ENCODE measurements around the gene MRTFB. TPM values are rescaled to one million over a fixed set of nuclear protein-coding genes. Genes with fewer than 3 reads are reported as not detected.
"Not testable (repeated sequence)": the region's sequence is repeated elsewhere in the genome, so short reads cannot be mapped to it uniquely, and the experiment has no call there.

Gene MRTFB
- total RNA-seq, 1 experiment from 2014 or later = 12.7 TPM

DNA sequence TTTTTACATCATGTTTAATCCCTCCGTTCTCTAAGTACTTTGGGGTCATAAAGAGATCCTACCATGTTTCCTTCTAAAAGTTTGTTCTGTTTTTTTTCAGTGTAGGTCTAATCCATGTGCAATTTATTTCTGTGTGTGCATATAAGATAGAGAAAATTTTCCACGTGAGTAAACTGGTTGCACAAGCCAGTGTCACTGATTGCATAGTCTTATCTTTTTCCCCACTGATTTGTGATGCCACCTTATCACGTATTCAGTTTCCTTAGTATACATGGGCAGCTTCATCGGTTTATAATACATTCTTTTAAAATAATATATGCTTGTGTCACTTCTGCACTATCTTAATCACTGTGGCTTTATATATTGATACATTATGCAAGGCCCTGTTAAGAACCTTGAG, 49.2 kb downstream of the MRTFB start:
- Histone ChIP-seq H2AFZ (ENCODE audit: low read length) (no peak overlapping the region), H3K27me3 (ENCODE audit: low read length) (no peaks in the 10 kb centered on the region), H3F3A (ENCODE audit: low read length, unreplicated experiment) (no peaks in the 10 kb centered on the region), H3K4me2 (ENCODE audit: low read length) (no peak overlapping the region), H3K36me3 (ENCODE audit: low read depth, low read length) (no peaks in the 10 kb centered on the region), H3K4me1 (ENCODE audit: insufficient read depth, low read length) (peaks cover 6% of the 10 kb centered on the region), H3K9me3 (ENCODE audit: low read length) (no peaks in the 10 kb centered on the region), H3K27ac (ENCODE audit: low read length) (no peak overlapping the region), H3K79me2 (ENCODE audit: low read length) (peaks cover 21% of the 10 kb centered on the region), H3K9ac (ENCODE audit: low read length) (no peak overlapping the region), H3K4me3 (ENCODE audit: low read length) (no peak overlapping the region), H4K20me1 (ENCODE audit: low read length) (no peaks in the 10 kb centered on the region), H3K9me2 (replicated peaks; ENCODE audit: low read length) (no peaks in the 10 kb centered on the region)
- intact Hi-C loops (cut with micrococcal nuclease) = no loop called here
- BruUV-seq (replicated peaks) = no TSS peak
- ATAC-seq (no peak), DNase-seq (no peak)
- POLR2A ChIA-PET (ENCODE audit: unreplicated experiment) = no interaction called here
- TF ChIP-seq, protein P1, sequence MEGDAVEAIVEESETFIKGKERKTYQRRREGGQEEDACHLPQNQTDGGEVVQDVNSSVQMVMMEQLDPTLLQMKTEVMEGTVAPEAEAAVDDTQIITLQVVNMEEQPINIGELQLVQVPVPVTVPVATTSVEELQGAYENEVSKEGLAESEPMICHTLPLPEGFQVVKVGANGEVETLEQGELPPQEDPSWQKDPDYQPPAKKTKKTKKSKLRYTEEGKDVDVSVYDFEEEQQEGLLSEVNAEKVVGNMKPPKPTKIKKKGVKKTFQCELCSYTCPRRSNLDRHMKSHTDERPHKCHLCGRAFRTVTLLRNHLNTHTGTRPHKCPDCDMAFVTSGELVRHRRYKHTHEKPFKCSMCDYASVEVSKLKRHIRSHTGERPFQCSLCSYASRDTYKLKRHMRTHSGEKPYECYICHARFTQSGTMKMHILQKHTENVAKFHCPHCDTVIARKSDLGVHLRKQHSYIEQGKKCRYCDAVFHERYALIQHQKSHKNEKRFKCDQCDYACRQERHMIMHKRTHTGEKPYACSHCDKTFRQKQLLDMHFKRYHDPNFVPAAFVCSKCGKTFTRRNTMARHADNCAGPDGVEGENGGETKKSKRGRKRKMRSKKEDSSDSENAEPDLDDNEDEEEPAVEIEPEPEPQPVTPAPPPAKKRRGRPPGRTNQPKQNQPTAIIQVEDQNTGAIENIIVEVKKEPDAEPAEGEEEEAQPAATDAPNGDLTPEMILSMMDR (conservative IDR thresholded peaks at IDR 0.05; ENCODE audit: low read depth, low read length) = no peak
- TF ChIP-seq EZH2 (IDR thresholded peaks at IDR 0.05; ENCODE audit: low read length, unreplicated experiment) (no peak), EZH2phosphoT487 (IDR thresholded peaks at IDR 0.05; ENCODE audit: borderline replicate concordance, low read length) (no peak)
- CTCF ChIA-PET = no interaction called here

DNA sequence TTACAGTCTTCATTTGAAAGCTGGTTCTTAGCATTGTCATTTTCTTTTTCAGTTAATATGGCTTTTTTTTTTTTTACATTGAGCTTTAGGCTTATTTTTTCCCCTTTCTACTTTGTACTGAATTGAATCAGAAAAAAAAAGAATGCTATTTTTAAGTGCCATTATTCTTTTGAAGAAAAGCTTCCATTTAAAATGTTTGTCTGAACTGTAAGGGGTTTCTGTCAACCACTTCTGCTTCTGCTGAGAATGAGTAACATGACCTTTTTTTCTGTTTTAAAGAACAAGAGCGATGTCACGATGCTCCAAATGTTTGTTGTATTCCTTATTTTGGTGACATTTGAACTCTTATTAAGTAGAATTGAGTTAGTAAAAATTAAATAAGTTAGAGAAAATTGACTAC, 50.0 kb downstream of the MRTFB start:
- H4K20me1 ChIP-seq (ENCODE audit: low read length) = no peaks in the 10 kb centered on the region
- POLR2A ChIA-PET (ENCODE audit: unreplicated experiment) = no interaction called here
- H3K79me2 ChIP-seq (ENCODE audit: low read length) = peaks cover 23% of the 10 kb centered on the region
- H3K4me3 ChIP-seq (ENCODE audit: low read length) = no peak overlapping the region
- ATAC-seq (no peak), DNase-seq (no peak)
- H3K9me3 ChIP-seq (ENCODE audit: low read length) = no peaks in the 10 kb centered on the region
- no peaks in the 10 kb centered on the region for H3K27me3 ChIP-seq (ENCODE audit: low read length)
- intact Hi-C loops (cut with micrococcal nuclease) = no loop called here
- H3K9ac ChIP-seq (ENCODE audit: low read length) = no peak overlapping the region
- H3K36me3 ChIP-seq (ENCODE audit: low read depth, low read length) = no peaks in the 10 kb centered on the region
- H3F3A ChIP-seq (ENCODE audit: low read length, unreplicated experiment) = no peaks in the 10 kb centered on the region
- no peak overlapping the region for H3K27ac ChIP-seq (ENCODE audit: low read length)
- TF ChIP-seq EZH2 (IDR thresholded peaks at IDR 0.05; ENCODE audit: low read length, unreplicated experiment) (no peak), EZH2phosphoT487 (IDR thresholded peaks at IDR 0.05; ENCODE audit: borderline replicate concordance, low read length) (no peak)
- TF ChIP-seq, protein P1 (conservative IDR thresholded peaks at IDR 0.05; ENCODE audit: low read depth, low read length) = no peak
- H3K9me2 ChIP-seq (replicated peaks; ENCODE audit: low read length) = no peaks in the 10 kb centered on the region
- CTCF ChIA-PET = no interaction called here
- peaks cover 6% of the 10 kb centered on the region for H3K4me1 ChIP-seq (ENCODE audit: insufficient read depth, low read length)
- no peak overlapping the region for H2AFZ ChIP-seq (ENCODE audit: low read length)
- BruUV-seq (replicated peaks) = no TSS peak
- no peak overlapping the region for H3K4me2 ChIP-seq (ENCODE audit: low read length)

DNA sequence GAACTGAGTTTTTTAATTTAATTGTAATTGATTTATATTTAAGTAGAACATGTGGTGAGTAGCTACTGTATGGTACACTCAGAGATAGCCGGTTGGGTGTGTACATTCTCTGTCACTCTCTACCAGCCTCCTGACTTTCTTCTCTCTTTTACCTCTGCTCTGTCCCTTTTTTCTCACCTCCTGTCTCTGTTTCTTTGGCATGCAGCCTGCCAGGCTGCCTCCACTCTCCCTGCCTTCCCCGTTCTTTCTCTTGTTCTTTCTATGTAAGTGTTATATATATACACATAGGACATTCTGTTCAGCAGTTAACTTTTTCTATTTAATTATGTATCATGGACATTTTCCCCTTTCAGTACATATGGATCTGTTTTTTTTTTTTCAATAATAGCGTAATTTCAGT, 50.8 kb downstream of the MRTFB start:
- no peak overlapping the region for H3K4me3 ChIP-seq (ENCODE audit: low read length)
- ATAC-seq (no peak), DNase-seq (no peak)
- TF ChIP-seq, protein P1 (conservative IDR thresholded peaks at IDR 0.05; ENCODE audit: low read depth, low read length) = no peak
- no peak for TF ChIP-seq EZH2phosphoT487 (IDR thresholded peaks at IDR 0.05; ENCODE audit: borderline replicate concordance, low read length)
- TF ChIP-seq EZH2 (IDR thresholded peaks at IDR 0.05; ENCODE audit: low read length, unreplicated experiment) = no peak
- no peak overlapping the region for H3K4me2 ChIP-seq (ENCODE audit: low read length)
- peaks cover 4% of the 10 kb centered on the region for H3K4me1 ChIP-seq (ENCODE audit: insufficient read depth, low read length)
- no peak overlapping the region for H2AFZ ChIP-seq (ENCODE audit: low read length)
- H3K9ac ChIP-seq (ENCODE audit: low read length) = no peak overlapping the region
- ChIA-PET CTCF (no interaction called here), POLR2A (ENCODE audit: unreplicated experiment) (no interaction called here)
- peaks cover 21% of the 10 kb centered on the region for H3K79me2 ChIP-seq (ENCODE audit: low read length)
- H3K27ac ChIP-seq (ENCODE audit: low read length) = no peak overlapping the region
- intact Hi-C loops (cut with micrococcal nuclease) = no loop called here
- H3F3A ChIP-seq (ENCODE audit: low read length, unreplicated experiment) = no peaks in the 10 kb centered on the region
- no peaks in the 10 kb centered on the region for H3K9me2 ChIP-seq (replicated peaks; ENCODE audit: low read length)
- no peaks in the 10 kb centered on the region for H4K20me1 ChIP-seq (ENCODE audit: low read length)
- H3K36me3 ChIP-seq (ENCODE audit: low read depth, low read length) = no peaks in the 10 kb centered on the region
- no peaks in the 10 kb centered on the region for H3K27me3 ChIP-seq (ENCODE audit: low read length)
- no TSS peak for BruUV-seq (replicated peaks)
- no peaks in the 10 kb centered on the region for H3K9me3 ChIP-seq (ENCODE audit: low read length)

DNA sequence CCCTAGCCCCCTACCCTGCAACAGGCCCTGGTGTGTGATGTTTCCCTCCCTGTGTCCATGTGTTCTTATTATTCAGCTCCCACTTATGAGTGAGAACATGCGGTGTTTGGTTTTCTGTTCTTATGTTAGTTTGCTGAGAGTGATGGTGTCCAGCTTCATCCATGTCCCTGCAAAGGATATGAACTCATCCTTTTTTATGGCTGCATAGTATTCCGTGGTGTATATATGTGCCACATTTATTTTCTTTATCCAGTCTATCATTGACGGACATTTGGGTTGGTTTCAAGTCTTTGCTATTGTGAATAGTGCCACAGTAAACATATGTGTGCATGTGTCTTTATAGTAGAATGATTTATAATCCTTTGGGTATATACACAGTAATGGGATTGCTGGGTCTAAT, 51.3 kb downstream of the MRTFB start:
- DNase-seq; ATAC-seq; H3K4me3 ChIP-seq (ENCODE audit: low read length); H3K9me3 ChIP-seq (ENCODE audit: low read length); H4K20me1 ChIP-seq (ENCODE audit: low read length); H3K4me2 ChIP-seq (ENCODE audit: low read length); H3K27me3 ChIP-seq (ENCODE audit: low read length); H3K9me2 ChIP-seq (replicated peaks; ENCODE audit: low read length); H3F3A ChIP-seq (ENCODE audit: low read length, unreplicated experiment); POLR2A ChIA-PET (ENCODE audit: unreplicated experiment); H2AFZ ChIP-seq (ENCODE audit: low read length); H3K4me1 ChIP-seq (ENCODE audit: insufficient read depth, low read length); CTCF ChIA-PET; H3K9ac ChIP-seq (ENCODE audit: low read length); intact Hi-C loops (cut with micrococcal nuclease); H3K36me3 ChIP-seq (ENCODE audit: low read depth, low read length); H3K27ac ChIP-seq (ENCODE audit: low read length); BruUV-seq (replicated peaks): not testable (repeated sequence)
- peaks cover 20% of the 10 kb centered on the region for H3K79me2 ChIP-seq (ENCODE audit: low read length)
